GM18502 (cell line): ENCODE measurements around the gene WDCP.

ENCODE experiments used
- ATAC-seq: cut with Tn5 transposase; IDR thresholded peaks from one replicate; pipeline ENCODE4 v1.9.1; 2021; ENCODE audit warnings: mild to moderate bottlenecking; ENCODE audit not compliant: unreplicated experiment, poor library complexity

Gene WDCP

DNA sequence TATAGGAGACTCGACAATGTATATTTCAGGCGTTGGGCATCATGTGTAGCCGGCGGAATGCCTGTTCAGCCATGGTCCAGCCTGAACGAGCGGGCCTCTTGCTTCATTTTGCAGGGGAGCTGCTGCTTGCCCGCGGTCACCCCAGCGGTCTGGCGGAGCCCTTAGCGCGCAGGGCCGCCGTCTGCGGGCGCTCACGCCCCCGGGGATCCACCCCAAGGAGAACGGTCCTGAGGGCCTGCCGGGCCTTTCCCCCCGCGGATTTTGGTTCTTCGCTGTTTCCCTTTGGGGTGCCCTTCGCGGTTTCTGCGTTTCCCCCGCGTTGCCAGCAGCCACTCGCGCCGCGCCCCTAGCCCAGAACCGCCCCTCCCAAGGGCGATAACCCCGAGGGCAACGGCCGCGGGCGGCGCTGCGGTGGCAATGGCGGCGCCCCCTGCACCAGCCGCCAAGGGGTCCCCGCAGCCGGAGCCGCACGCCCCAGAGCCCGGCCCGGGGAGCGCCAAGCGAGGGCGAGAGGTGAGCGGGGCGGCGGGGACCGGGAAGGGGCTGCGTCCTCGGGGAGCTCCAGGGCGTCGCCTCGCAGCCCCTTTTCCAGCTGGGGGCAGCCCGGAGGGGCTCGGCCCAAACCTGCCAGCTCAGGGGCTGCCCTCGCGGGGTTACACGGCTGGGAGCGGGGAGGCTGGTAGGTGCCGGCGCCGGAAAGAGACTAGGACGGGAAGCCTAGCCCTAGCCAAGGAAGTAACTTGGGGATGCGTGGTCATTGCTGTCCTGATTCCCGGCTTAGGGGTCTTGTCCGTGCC lies 37.3 kb downstream of the WDCP start, which contains the start of gene MFSD2B:
Gene MFSD2B, plus strand, starts transcription at position 406 of the 797 bp plus-strand sequence. Its CDS starts 12 bp downstream, at position 418.
- no peak for ATAC-seq

DNA sequence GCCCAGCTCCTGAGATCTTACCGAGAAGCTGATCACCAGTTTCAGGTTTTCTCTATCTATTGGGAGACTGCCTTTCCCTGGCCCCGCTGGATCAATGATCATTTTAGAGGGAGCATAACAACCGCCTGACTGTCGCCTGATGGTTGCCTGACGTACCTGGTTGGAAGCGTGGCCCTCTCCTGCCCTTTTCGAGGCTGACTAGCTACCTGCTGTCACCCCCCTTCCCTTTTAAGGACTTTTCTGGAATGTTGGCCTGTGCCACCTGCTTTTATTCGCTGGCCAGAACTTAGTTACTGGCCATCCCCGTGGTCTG lies 37.9 kb downstream of the WDCP start:
- ATAC-seq = no peak

DNA sequence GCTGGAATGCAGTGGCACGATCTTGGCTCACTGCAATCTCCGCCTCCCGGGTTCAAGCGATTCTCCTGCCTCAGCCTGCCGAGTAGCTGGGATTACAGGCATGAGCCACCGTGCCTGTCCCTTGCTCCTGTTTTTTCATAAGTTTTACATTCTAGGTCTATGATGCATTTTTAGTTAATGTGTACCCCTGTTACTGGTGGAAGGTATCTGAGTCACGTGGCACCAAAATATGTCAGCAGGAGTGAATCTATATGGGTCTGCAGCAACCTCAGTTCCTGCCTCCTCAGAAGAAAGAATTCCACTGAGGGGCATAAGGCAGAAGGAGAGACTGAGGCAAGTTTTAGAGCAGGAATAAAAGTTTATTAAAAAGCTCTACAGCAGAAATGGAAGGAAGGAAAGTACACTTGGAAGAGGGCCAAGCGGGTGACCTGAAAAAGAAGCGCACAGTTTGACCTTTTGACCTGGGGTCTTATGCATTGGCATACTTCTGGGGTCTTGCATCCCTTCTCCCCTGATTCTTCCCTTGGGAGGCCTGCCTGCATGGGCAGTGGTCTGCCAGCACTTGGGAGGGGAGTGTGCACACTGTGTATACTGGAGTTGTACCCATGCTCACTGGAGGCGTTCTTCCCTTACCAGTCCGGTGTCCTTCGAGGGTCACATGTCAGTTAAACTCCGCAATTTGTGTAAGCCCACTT lies 38.4 kb downstream of the WDCP start:
- no peak for ATAC-seq

DNA sequence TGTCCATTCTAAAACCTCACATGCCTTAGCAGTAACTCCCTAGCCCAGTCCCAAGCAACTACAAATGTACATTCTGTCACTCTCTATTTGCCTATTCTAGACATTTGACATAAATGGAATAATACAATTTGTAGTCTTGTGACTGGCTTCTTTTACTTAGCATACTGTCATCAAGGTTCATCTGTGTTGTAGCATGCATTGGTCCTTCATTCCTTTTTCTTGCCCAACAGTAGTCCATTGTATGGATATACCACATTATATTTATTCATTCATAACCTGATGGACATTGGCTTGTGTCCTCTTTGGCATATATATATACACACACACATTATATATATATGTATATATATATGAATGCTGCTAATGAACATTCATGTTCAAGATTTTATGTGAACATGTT lies 39.5 kb downstream of the WDCP start:
- no peak for ATAC-seq

DNA sequence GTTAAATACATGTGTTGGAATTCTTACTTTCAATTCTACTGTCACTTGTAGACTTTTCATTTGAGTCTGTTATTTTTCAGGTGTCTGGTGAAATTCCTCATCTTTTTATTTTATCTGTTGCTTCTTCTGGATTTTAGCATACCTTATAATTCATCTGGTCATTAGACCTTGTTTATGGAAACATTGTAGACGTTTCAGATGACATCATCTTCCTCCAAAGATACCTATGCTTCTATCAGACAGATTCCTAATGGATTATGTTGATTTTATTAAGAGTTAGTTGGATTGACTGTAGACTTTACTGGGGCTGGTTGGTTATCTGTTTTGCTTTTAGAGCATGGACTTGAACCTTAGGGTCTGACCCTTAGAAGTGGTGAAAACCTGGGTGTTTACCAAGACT lies 52.6 kb downstream of the WDCP start:
- ATAC-seq = no peak

DNA sequence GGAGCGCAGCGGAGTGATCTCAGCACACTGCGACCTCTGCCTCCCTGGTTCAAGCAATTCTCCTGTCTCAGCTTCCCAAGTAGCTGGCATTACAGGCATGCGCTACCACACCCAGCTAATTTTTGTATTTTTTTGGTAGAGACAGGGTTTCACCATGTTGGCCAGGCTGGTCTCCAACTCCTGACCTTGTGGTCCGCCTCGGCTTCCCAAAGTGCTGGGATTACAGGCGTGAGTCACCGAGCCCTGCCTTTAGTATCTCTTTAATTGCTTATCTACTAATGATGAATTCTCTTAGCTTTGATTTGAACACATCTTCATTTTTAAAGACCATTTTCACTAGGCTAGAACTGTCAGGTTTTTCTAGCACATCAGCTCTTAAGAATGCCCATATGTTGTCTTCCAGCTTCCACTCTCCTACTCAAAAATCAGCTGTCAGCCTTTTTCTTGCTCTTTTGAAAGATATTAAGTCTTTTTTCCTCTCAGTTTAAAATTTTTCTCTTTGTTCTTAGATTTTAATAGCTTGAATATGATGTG lies 53.4 kb downstream of the WDCP start:
- ATAC-seq = no peak

DNA sequence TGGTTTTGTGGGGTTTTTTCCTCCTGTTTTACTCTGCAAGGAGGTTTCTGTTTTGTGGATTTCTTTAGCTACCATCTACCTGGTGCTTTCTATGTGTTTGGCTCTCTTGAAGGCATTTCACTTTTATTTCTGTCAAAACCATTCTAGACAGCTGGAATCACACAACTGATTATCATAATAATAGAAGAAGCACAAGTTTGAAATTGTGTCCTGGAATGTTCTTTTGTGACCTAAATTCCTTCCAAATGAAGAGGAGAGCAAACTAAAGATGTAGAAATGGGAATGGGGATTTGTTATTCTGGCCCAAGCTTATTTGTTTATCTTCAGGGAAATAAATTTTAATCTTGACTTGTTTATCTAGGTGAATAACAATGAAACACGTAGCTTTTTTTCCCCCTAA lies 54.3 kb downstream of the WDCP start:
- ATAC-seq = no peak

DNA sequence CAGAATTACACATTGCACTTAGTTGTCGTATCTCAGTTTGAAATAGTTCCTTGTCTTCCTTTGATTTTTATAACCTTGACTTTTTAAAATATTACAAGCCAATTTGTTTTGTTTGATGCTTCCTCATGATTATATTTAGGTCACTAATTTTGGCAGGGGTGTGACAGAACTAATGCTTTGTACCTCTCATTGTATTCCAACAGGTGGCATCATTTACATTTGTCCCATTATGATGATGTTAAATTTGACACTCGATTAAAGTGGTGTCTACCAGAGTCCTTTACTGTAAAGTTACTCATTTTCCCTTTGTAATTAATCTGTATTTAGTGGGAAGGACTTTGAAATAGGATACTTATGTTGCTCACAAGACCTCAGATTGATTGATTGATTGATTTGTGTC lies 58.8 kb downstream of the WDCP start:
- ATAC-seq = no peak
